ENCODE results near the gene LRRC8A.
A peak's percentile ranks its signal among the peaks of the same experiment; 100 is the strongest.

The LRRC8A gene

GRCh38 chr9:128908372-128908771, 26.4 kb downstream of the LRRC8A start:
- H3K4me3 ChIP-seq (ENCODE audit: low read depth in 1 of 5, low read length in 5 of 5), result no peak overlapping the region
- no peak overlapping the region for H3K27ac ChIP-seq (ENCODE audit: low read depth, low read length)
- no peaks in the 10 kb centered on the region for H3K9me3 ChIP-seq (ENCODE audit: control insufficient read depth in 5 of 5, low read length in 5 of 5)
- H3K4me1 ChIP-seq (ENCODE audit: control insufficient read depth in 5 of 5, insufficient read depth in 5 of 5, low read length in 5 of 5), result peaks cover 9 to 47% (median 43%) of the 10 kb centered on the region in 5 donors
- H3K27me3 ChIP-seq (ENCODE audit: control insufficient read depth in 5 of 5, insufficient read depth in 4 of 5, low read length in 5 of 5), result no peaks in the 10 kb centered on the region
- H3K9ac ChIP-seq (ENCODE audit: low read length in 5 of 5), result no peak overlapping the region
- peaks cover 0 to 45% (median 32%) of the 10 kb centered on the region in 5 donors for H3K36me3 ChIP-seq (ENCODE audit: control insufficient read depth in 5 of 5, insufficient read depth in 5 of 5, low read length in 5 of 5)

- no peaks in the 10 kb centered on the region for H3K27me3 ChIP-seq (ENCODE audit: control insufficient read depth in 5 of 5, insufficient read depth in 4 of 5, low read length in 5 of 5)
- peak overlapping the region in 1 of 5 donors; percentile 27 for H3K9ac ChIP-seq (ENCODE audit: low read length in 5 of 5)
- peak overlapping the region; percentile 17 for H3K27ac ChIP-seq (ENCODE audit: low read depth, low read length)
- peaks cover 0 to 49% (median 34%) of the 10 kb centered on the region in 5 donors for H3K36me3 ChIP-seq (ENCODE audit: control insufficient read depth in 5 of 5, insufficient read depth in 5 of 5, low read length in 5 of 5)
- peaks cover 13 to 62% (median 58%) of the 10 kb centered on the region in 5 donors for H3K4me1 ChIP-seq (ENCODE audit: control insufficient read depth in 5 of 5, insufficient read depth in 5 of 5, low read length in 5 of 5)
- H3K4me3 ChIP-seq (ENCODE audit: low read depth in 1 of 5, low read length in 5 of 5), result no peak overlapping the region
- no peaks in the 10 kb centered on the region for H3K9me3 ChIP-seq (ENCODE audit: control insufficient read depth in 5 of 5, low read length in 5 of 5)
Observed at GRCh38 chr9:128909859-128910258, 27.9 kb downstream of the LRRC8A start.

GRCh38 chr9:128910906-128911305, 29.0 kb downstream of the LRRC8A start:
- H3K9me3 ChIP-seq (ENCODE audit: control insufficient read depth in 5 of 5, low read length in 5 of 5), result no peaks in the 10 kb centered on the region
- H3K27ac ChIP-seq (ENCODE audit: low read depth, low read length), result peak overlapping the region; percentile 73
- H3K9ac ChIP-seq (ENCODE audit: low read length in 5 of 5), result no peak overlapping the region
- no peaks in the 10 kb centered on the region for H3K27me3 ChIP-seq (ENCODE audit: control insufficient read depth in 5 of 5, insufficient read depth in 4 of 5, low read length in 5 of 5)
- H3K4me3 ChIP-seq (ENCODE audit: low read depth in 1 of 5, low read length in 5 of 5), result peak overlapping the region in 3 of 5 donors; percentile 0 to 17 (median 11)
- peaks cover 0 to 53% (median 34%) of the 10 kb centered on the region in 5 donors for H3K36me3 ChIP-seq (ENCODE audit: control insufficient read depth in 5 of 5, insufficient read depth in 5 of 5, low read length in 5 of 5)
- peaks cover 15 to 72% (median 59%) of the 10 kb centered on the region in 5 donors for H3K4me1 ChIP-seq (ENCODE audit: control insufficient read depth in 5 of 5, insufficient read depth in 5 of 5, low read length in 5 of 5)

GRCh38 chr9:128911529-128912035, 29.6 kb downstream of the LRRC8A start:
- Histone ChIP-seq H3K4me1 (ENCODE audit: control insufficient read depth in 5 of 5, insufficient read depth in 5 of 5, low read length in 5 of 5) (peaks cover 21 to 77% (median 65%) of the 10 kb centered on the region in 5 donors), H3K4me3 (ENCODE audit: low read depth in 1 of 5, low read length in 5 of 5) (peak overlapping the region in 4 of 5 donors; percentile 8 to 17 (median 12)), H3K27ac (ENCODE audit: low read depth, low read length) (peak overlapping the region; percentile 83), H3K36me3 (ENCODE audit: control insufficient read depth in 5 of 5, insufficient read depth in 5 of 5, low read length in 5 of 5) (peaks cover 0 to 57% (median 34%) of the 10 kb centered on the region in 5 donors), H3K9me3 (ENCODE audit: control insufficient read depth in 5 of 5, low read length in 5 of 5) (no peaks in the 10 kb centered on the region), H3K27me3 (ENCODE audit: control insufficient read depth in 5 of 5, insufficient read depth in 4 of 5, low read length in 5 of 5) (no peaks in the 10 kb centered on the region), H3K9ac (ENCODE audit: low read length in 5 of 5) (peak overlapping the region in 2 of 5 donors; percentile 16 to 30)

- peaks cover 23 to 82% (median 73%) of the 10 kb centered on the region in 5 donors for H3K4me1 ChIP-seq (ENCODE audit: control insufficient read depth in 5 of 5, insufficient read depth in 5 of 5, low read length in 5 of 5)
- peak overlapping the region; percentile 83 for H3K27ac ChIP-seq (ENCODE audit: low read depth, low read length)
- H3K27me3 ChIP-seq (ENCODE audit: control insufficient read depth in 5 of 5, insufficient read depth in 4 of 5, low read length in 5 of 5), result no peaks in the 10 kb centered on the region
- peak overlapping the region in 2 of 5 donors; percentile 16 to 41 for H3K9ac ChIP-seq (ENCODE audit: low read length in 5 of 5)
- no peaks in the 10 kb centered on the region for H3K9me3 ChIP-seq (ENCODE audit: control insufficient read depth in 5 of 5, low read length in 5 of 5)
- peak overlapping the region in 1 of 5 donors; percentile 8 for H3K4me3 ChIP-seq (ENCODE audit: low read depth in 1 of 5, low read length in 5 of 5)
- H3K36me3 ChIP-seq (ENCODE audit: control insufficient read depth in 5 of 5, insufficient read depth in 5 of 5, low read length in 5 of 5), result peaks cover 0 to 50% (median 30%) of the 10 kb centered on the region in 5 donors
Observed at GRCh38 chr9:128912270-128912853, 30.4 kb downstream of the LRRC8A start.

GRCh38 chr9:128913048-128913900, 31.3 kb downstream of the LRRC8A start:
- H3K36me3 ChIP-seq (ENCODE audit: control insufficient read depth in 5 of 5, insufficient read depth in 5 of 5, low read length in 5 of 5), result peaks cover 0 to 46% (median 26%) of the 10 kb centered on the region in 5 donors
- H3K27ac ChIP-seq (ENCODE audit: low read depth, low read length), result peak overlapping the region; percentile 83
- no peaks in the 10 kb centered on the region for H3K9me3 ChIP-seq (ENCODE audit: control insufficient read depth in 5 of 5, low read length in 5 of 5)
- H3K9ac ChIP-seq (ENCODE audit: low read length in 5 of 5), result peak overlapping the region in 3 of 5 donors; percentile 7 to 35 (median 9)
- peak overlapping the region in 2 of 5 donors; percentile 2 to 34 for H3K4me3 ChIP-seq (ENCODE audit: low read depth in 1 of 5, low read length in 5 of 5)
- peaks cover 23 to 87% (median 77%) of the 10 kb centered on the region in 5 donors for H3K4me1 ChIP-seq (ENCODE audit: control insufficient read depth in 5 of 5, insufficient read depth in 5 of 5, low read length in 5 of 5)
- no peaks in the 10 kb centered on the region for H3K27me3 ChIP-seq (ENCODE audit: control insufficient read depth in 5 of 5, insufficient read depth in 4 of 5, low read length in 5 of 5)

GRCh38 chr9:128913995-128914772, 32.3 kb downstream of the LRRC8A start:
- Histone ChIP-seq H3K4me3 (ENCODE audit: low read depth in 1 of 5, low read length in 5 of 5) (peak overlapping the region in 1 of 5 donors; percentile 17), H3K27ac (ENCODE audit: low read depth, low read length) (peak overlapping the region; percentile 83), H3K4me1 (ENCODE audit: control insufficient read depth in 5 of 5, insufficient read depth in 5 of 5, low read length in 5 of 5) (peaks cover 23 to 91% (median 80%) of the 10 kb centered on the region in 5 donors), H3K9ac (ENCODE audit: low read length in 5 of 5) (peak overlapping the region in 2 of 5 donors; percentile 37 to 38), H3K27me3 (ENCODE audit: control insufficient read depth in 5 of 5, insufficient read depth in 4 of 5, low read length in 5 of 5) (no peaks in the 10 kb centered on the region), H3K36me3 (ENCODE audit: control insufficient read depth in 5 of 5, insufficient read depth in 5 of 5, low read length in 5 of 5) (peaks cover 0 to 37% (median 17%) of the 10 kb centered on the region in 5 donors), H3K9me3 (ENCODE audit: control insufficient read depth in 5 of 5, low read length in 5 of 5) (no peaks in the 10 kb centered on the region)

- Histone ChIP-seq H3K4me3 (ENCODE audit: low read depth in 1 of 5, low read length in 5 of 5) (peak overlapping the region in 1 of 5 donors; percentile 12), H3K27me3 (ENCODE audit: control insufficient read depth in 5 of 5, insufficient read depth in 4 of 5, low read length in 5 of 5) (no peaks in the 10 kb centered on the region), H3K27ac (ENCODE audit: low read depth, low read length) (peak overlapping the region; percentile 95), H3K36me3 (ENCODE audit: control insufficient read depth in 5 of 5, insufficient read depth in 5 of 5, low read length in 5 of 5) (peaks cover 0 to 26% (median 10%) of the 10 kb centered on the region in 5 donors), H3K9ac (ENCODE audit: low read length in 5 of 5) (peak overlapping the region; percentile 8 to 65 (median 63)), H3K9me3 (ENCODE audit: control insufficient read depth in 5 of 5, low read length in 5 of 5) (no peaks in the 10 kb centered on the region), H3K4me1 (ENCODE audit: control insufficient read depth in 5 of 5, insufficient read depth in 5 of 5, low read length in 5 of 5) (peaks cover 28 to 83% (median 74%) of the 10 kb centered on the region in 5 donors)
Observed at GRCh38 chr9:128916204-128916603, 34.3 kb downstream of the LRRC8A start.

GRCh38 chr9:128916745-128917144, 34.8 kb downstream of the LRRC8A start:
- no peak overlapping the region for H3K4me3 ChIP-seq (ENCODE audit: low read depth in 1 of 5, low read length in 5 of 5)
- no peaks in the 10 kb centered on the region for H3K9me3 ChIP-seq (ENCODE audit: control insufficient read depth in 5 of 5, low read length in 5 of 5)
- no peaks in the 10 kb centered on the region for H3K27me3 ChIP-seq (ENCODE audit: control insufficient read depth in 5 of 5, insufficient read depth in 4 of 5, low read length in 5 of 5)
- peak overlapping the region; percentile 8 to 65 (median 63) for H3K9ac ChIP-seq (ENCODE audit: low read length in 5 of 5)
- H3K4me1 ChIP-seq (ENCODE audit: control insufficient read depth in 5 of 5, insufficient read depth in 5 of 5, low read length in 5 of 5), result peaks cover 28 to 82% (median 74%) of the 10 kb centered on the region in 5 donors
- peak overlapping the region; percentile 95 for H3K27ac ChIP-seq (ENCODE audit: low read depth, low read length)
- H3K36me3 ChIP-seq (ENCODE audit: control insufficient read depth in 5 of 5, insufficient read depth in 5 of 5, low read length in 5 of 5), result peaks cover 0 to 26% (median 10%) of the 10 kb centered on the region in 5 donors
